Neural progenitor cell (in vitro differentiated cells): ENCODE data around the gene SMPD3. TPM values are rescaled to one million over a fixed set of nuclear protein-coding genes. Genes with fewer than 3 reads are reported as not detected.
A peak's percentile ranks its signal among the peaks of the same experiment; 100 is the strongest.

Experiments
- DNase-seq: peaks from one replicate; pipeline ENCODE4 v3.0.0-alpha.2; 2016; ENCODE audit warnings: low spot score
- H2AFZ ChIP-seq: fragments of 200-600 bp; sonication (generic); replicated peaks from 2 replicates; pipeline ENCODE4 v1.6.1; 2016; ENCODE audit warnings: antibody characterized with exemption
- H3F3A ChIP-seq: fragments of 200-600 bp; sonication (generic); 2 replicates; pipeline ENCODE4 v1.6.1; 2016; ENCODE audit warnings: antibody characterized with exemption, low read depth
- H3K27ac ChIP-seq: fragments of 200-600 bp; sonication (generic); 2 replicates; pipeline ENCODE4 v1.5.1; 2016; ENCODE audit warnings: mild to moderate bottlenecking
- H3K27me3 ChIP-seq: fragments of 200-600 bp; sonication (generic); 2 replicates; pipeline ENCODE4 v1.6.1; 2016; ENCODE audit warnings: mild to moderate bottlenecking, moderate library complexity
- H3K36me3 ChIP-seq: fragments of 200-600 bp; sonication (generic); 2 replicates; pipeline ENCODE4 v1.5.1; 2016
- H3K4me1 ChIP-seq: fragments of 200-600 bp; sonication (generic); 2 replicates; pipeline ENCODE4 v1.6.1; 2016; ENCODE audit warnings: mixed run types
- H3K4me2 ChIP-seq: fragments of 200-600 bp; sonication (generic); 2 replicates; pipeline ENCODE4 v1.6.1; 2016
- H3K4me3 ChIP-seq: fragments of 200-600 bp; sonication (generic); 2 replicates; pipeline ENCODE4 v1.5.1; 2016
- H3K79me2 ChIP-seq: fragments of 200-600 bp; sonication (generic); 2 replicates; pipeline ENCODE4 v1.6.1; 2016; ENCODE audit warnings: low read depth
- H3K9ac ChIP-seq: fragments of 200-600 bp; sonication (generic); 2 replicates; pipeline ENCODE4 v1.6.1; 2016
- H3K9me3 ChIP-seq: fragments of 200-600 bp; sonication (generic); 2 replicates; pipeline ENCODE4 v1.5.1; 2016; ENCODE audit warnings: low read depth
- H4K20me1 ChIP-seq: fragments of 200-600 bp; sonication (generic); 2 replicates; pipeline ENCODE4 v1.6.1; 2016; ENCODE audit warnings: low read depth
- H3K27ac Mint-ChIP-seq: 3 replicates; pipeline ENCODE4 v1.8.0; 2021; ENCODE audit warnings: mixed read lengths
- H3K27me3 Mint-ChIP-seq: 2 replicates; pipeline ENCODE4 v1.8.0; 2022; ENCODE audit warnings: low read depth, mild to moderate bottlenecking, inconsistent platforms, moderate library complexity, mixed read lengths; ENCODE audit not compliant: insufficient read depth
- H3K36me3 Mint-ChIP-seq: 3 replicates; pipeline ENCODE4 v1.8.0; 2021; ENCODE audit warnings: mixed read lengths
- H3K4me1 Mint-ChIP-seq: 3 replicates; pipeline ENCODE4 v1.8.0; 2021; ENCODE audit warnings: mixed read lengths
- H3K4me3 Mint-ChIP-seq: 3 replicates; pipeline ENCODE4 v1.8.0; 2021; ENCODE audit warnings: mild to moderate bottlenecking, moderate library complexity, mixed read lengths
- H3K9me3 Mint-ChIP-seq: 3 replicates; pipeline ENCODE4 v1.8.0; 2020; ENCODE audit warnings: mixed read lengths
- CTCF ChIP-seq: fragments of 200-600 bp; sonication (generic); IDR thresholded peaks from 2 replicates; pipeline ENCODE4 v1.5.1; 2017; ENCODE audit warnings: antibody characterized with exemption, mild to moderate bottlenecking
- EZH2 ChIP-seq: fragments of 200-600 bp; sonication (generic); IDR thresholded peaks from 2 replicates; pipeline ENCODE4 v1.6.1; 2017; ENCODE audit warnings: antibody characterized with exemption, mild to moderate bottlenecking, moderate library complexity
- EZH2phosphoT487 ChIP-seq: fragments of 200-600 bp; sonication (generic); IDR thresholded peaks from 2 replicates; pipeline ENCODE4 v1.6.1; 2017; ENCODE audit warnings: antibody characterized with exemption
- small RNA-seq: library from RNA; depleted of rRNA; stranded (forward); fragments of <200 nt; gene quantifications from one replicate; pipeline ENCODE3, GENCODE V24; 2015
- total RNA-seq: library from RNA; depleted of rRNA; stranded (reverse); fragments of >200 nt; gene quantifications from 2 replicates; pipeline ENCODE4 v1.2.3, GENCODE V29; 2015; ENCODE audit warnings: low replicate concordance

Gene SMPD3
- total RNA-seq, 1 donor from 2014 or later, result not detected

- TF ChIP-seq EZH2phosphoT487, result no peak
- TF ChIP-seq EZH2, result no peak
- no peak for TF ChIP-seq CTCF
- DNase-seq, result no peak
- peaks cover 2% of the 10 kb centered on the region for H3K27me3 Mint-ChIP-seq
Observed at GRCh38 chr16:68310437-68310773, 137.9 kb downstream of the SMPD3 start.

GRCh38 chr16:68309799-68310198 is 138.5 kb downstream of the SMPD3 start:
- peaks cover 2% of the 10 kb centered on the region for H3K27me3 Mint-ChIP-seq
- no peak for DNase-seq
- Histone ChIP-seq H3K9ac (peak overlapping the region; percentile 70), H2AFZ (no peak overlapping the region), H3K9me3 (no peaks in the 10 kb centered on the region), H3K27ac (no peak overlapping the region), H4K20me1 (peaks cover 13% of the 10 kb centered on the region), H3K4me2 (peak overlapping the region; percentile 93), H3K4me3 (peak overlapping the region; percentile 71), H3K27me3 (no peaks in the 10 kb centered on the region), H3K36me3 (peaks cover 6% of the 10 kb centered on the region), H3K79me2 (peaks cover 71% of the 10 kb centered on the region), H3K4me1 (peaks cover 14% of the 10 kb centered on the region), H3F3A (peaks cover 7% of the 10 kb centered on the region)
- no peaks in the 10 kb centered on the region for H3K9me3 Mint-ChIP-seq
- TF ChIP-seq EZH2 (no peak), CTCF (no peak), EZH2phosphoT487 (no peak)
- H3K4me1 Mint-ChIP-seq, result peaks cover 26% of the 10 kb centered on the region
- H3K36me3 Mint-ChIP-seq, result peaks cover 8% of the 10 kb centered on the region
- peak overlapping the region; percentile 98 for H3K4me3 Mint-ChIP-seq
- H3K27ac Mint-ChIP-seq, result no peak overlapping the region

More at GRCh38 chr16:68310437-68310773, 137.9 kb downstream of the SMPD3 start:
- peaks cover 14% of the 10 kb centered on the region for H3K4me1 ChIP-seq
- peaks cover 71% of the 10 kb centered on the region for H3K79me2 ChIP-seq
- no peak overlapping the region for H3K27ac Mint-ChIP-seq
- peaks cover 5% of the 10 kb centered on the region for H3K36me3 Mint-ChIP-seq
- H3F3A ChIP-seq, result peaks cover 7% of the 10 kb centered on the region
- peak overlapping the region; percentile 93 for H3K4me2 ChIP-seq
- H3K4me3 ChIP-seq, result peak overlapping the region; percentile 71
- H2AFZ ChIP-seq, result peak overlapping the region; percentile 80
- no peaks in the 10 kb centered on the region for H3K9me3 ChIP-seq
- peak overlapping the region; percentile 54 for H3K27ac ChIP-seq
- peaks cover 13% of the 10 kb centered on the region for H4K20me1 ChIP-seq
- H3K9ac ChIP-seq, result peak overlapping the region; percentile 70
- peaks cover 26% of the 10 kb centered on the region for H3K4me1 Mint-ChIP-seq
- peak overlapping the region; percentile 98 for H3K4me3 Mint-ChIP-seq
- H3K36me3 ChIP-seq, result peaks cover 6% of the 10 kb centered on the region
- no peaks in the 10 kb centered on the region for H3K27me3 ChIP-seq
- H3K9me3 Mint-ChIP-seq, result no peaks in the 10 kb centered on the region

Small RNA genes within 50 kb of the gene (small RNA-seq; reads per million reads assigned to genes)
- gene RF00019, result not detected
- gene RNU4-30P, result not detected

Other genes with a start within 250 kb of the SMPD3 start
- gene ESRP2, start 212.4 kb downstream of the SMPD3 start, total RNA-seq, result 1.5 and 5.4 TPM in 2 replicates
- 3.8 and 11.7 TPM in 2 replicates for gene PLA2G15, start 203.1 kb downstream of the SMPD3 start, total RNA-seq
- gene SLC7A6, start 184.0 kb downstream of the SMPD3 start, total RNA-seq, result 5.6 and 13.7 TPM in 2 replicates
- gene SLC7A6OS, start 137.6 kb downstream of the SMPD3 start, total RNA-seq, result 18.7 and 18.8 TPM in 2 replicates
- gene PRMT7, start 137.5 kb downstream of the SMPD3 start, total RNA-seq, result 70.2 and 79.7 TPM in 2 replicates
- 63.6 and 69.1 TPM in 2 replicates for gene ZFP90, start 90.8 kb upstream of the SMPD3 start, total RNA-seq
- 3.9 and 11.0 TPM in 2 replicates for gene CDH3, start 196.8 kb upstream of the SMPD3 start, total RNA-seq